Measurements from ENCODE around the gene TEKT5.

- TF ChIP-seq CTCF (IDR thresholded peaks at IDR 0.05) (no peak), POLR2AphosphoS5 (IDR thresholded peaks at IDR 0.05) (peak in 1 of 3 donors; percentile 52), POLR2A (IDR thresholded peaks at IDR 0.05) (no peak)
Observed at GRCh38 chr16:10594312-10594950, 100.3 kb downstream of the TEKT5 start.

Measured in breast epithelium (tissue), 3 donors.